Measurements from ENCODE around the gene HBP1.
"Not testable (repeated sequence)": the region's sequence is repeated elsewhere in the genome, so short reads cannot be mapped to it uniquely, and the experiment has no call there.

HBP1 gene

DNA sequence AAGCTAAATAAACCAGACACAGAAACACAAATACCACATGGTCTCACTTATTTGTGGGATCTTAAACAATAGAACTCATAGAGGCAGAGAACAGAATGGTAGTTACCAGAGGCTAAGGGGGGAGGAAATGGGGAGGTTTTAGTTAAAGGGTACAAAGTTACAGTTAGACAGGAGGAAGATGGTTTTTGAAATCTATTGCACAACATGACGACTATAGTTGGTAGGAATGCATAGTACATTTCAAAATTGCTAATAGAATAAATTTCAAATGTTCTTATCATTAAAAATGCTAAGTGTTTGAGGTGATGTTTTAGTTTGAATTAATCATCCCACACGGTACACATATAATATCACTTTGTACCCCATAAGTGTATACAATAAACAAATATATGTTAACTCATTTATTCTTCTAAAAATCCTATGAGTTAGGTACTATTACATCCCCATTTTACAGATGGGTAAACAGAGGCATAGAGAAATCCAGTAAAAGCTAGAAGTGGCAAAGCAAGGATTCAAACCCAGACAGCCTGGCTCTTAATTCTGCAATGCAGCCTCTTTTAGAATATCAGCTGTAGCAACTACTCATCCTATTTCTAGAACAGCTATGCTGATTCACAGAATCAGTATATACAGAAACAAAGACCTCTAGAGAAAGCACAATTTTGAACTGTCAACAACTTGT is 50.9 kb downstream of the HBP1 start:
- TF ChIP-seq, protein P1, sequence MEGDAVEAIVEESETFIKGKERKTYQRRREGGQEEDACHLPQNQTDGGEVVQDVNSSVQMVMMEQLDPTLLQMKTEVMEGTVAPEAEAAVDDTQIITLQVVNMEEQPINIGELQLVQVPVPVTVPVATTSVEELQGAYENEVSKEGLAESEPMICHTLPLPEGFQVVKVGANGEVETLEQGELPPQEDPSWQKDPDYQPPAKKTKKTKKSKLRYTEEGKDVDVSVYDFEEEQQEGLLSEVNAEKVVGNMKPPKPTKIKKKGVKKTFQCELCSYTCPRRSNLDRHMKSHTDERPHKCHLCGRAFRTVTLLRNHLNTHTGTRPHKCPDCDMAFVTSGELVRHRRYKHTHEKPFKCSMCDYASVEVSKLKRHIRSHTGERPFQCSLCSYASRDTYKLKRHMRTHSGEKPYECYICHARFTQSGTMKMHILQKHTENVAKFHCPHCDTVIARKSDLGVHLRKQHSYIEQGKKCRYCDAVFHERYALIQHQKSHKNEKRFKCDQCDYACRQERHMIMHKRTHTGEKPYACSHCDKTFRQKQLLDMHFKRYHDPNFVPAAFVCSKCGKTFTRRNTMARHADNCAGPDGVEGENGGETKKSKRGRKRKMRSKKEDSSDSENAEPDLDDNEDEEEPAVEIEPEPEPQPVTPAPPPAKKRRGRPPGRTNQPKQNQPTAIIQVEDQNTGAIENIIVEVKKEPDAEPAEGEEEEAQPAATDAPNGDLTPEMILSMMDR (conservative IDR thresholded peaks at IDR 0.05; ENCODE audit: control insufficient read depth, insufficient read depth, low read depth, low read length): no peak
- no peak overlapping the region for H3K4me3 ChIP-seq (ENCODE audit: control insufficient read depth, low read depth, low read length)
- DNase-seq (ENCODE audit: low read depth): peak; percentile 8

DNA sequence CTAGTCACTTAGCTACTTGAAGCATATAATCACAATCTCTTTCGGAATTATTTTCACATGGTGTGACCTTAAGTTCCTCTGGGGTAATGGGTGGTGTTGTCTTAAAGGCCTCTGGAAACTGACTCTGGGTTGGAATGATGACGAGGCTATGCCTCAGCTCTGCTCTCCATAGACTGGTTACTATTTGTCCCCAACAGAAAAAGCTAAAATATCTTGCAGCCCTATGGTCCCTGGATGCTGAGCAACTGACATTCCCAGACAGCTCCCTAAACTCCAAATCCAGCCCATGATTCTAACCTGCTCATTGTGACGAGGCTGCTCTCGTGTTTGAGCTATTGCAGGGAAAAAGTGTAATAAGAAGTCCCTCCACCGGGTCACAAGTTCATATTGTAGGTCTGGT is 51.6 kb downstream of the HBP1 start:
- TF ChIP-seq, protein P1 (conservative IDR thresholded peaks at IDR 0.05; ENCODE audit: control insufficient read depth, insufficient read depth, low read depth, low read length): no peak
- H3K4me3 ChIP-seq (ENCODE audit: control insufficient read depth, low read depth, low read length): no peak overlapping the region
- DNase-seq (ENCODE audit: low read depth): no peak

DNA sequence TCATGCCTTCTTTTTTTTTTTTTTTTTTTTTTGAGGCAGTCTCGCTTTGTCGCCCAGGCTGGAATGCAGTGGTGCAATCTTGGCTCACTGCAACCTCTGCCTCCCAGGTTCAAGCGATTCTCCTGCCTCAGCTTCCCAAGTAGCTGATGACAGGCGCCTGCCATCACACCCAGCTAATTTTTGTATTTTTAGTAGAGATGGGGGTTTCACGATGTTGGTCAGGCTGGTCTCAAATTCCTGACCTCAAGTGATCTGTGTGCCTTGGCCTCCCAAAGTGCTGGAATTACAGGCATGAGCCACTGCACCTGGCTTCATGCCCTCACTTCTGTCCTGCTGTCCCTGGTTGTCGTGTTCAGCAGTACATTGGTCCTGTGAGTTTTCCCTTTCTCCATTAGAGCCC is 52.0 kb downstream of the HBP1 start:
- DNase-seq (ENCODE audit: low read depth); H3K4me3 ChIP-seq (ENCODE audit: control insufficient read depth, low read depth, low read length): not testable (repeated sequence)

DNA sequence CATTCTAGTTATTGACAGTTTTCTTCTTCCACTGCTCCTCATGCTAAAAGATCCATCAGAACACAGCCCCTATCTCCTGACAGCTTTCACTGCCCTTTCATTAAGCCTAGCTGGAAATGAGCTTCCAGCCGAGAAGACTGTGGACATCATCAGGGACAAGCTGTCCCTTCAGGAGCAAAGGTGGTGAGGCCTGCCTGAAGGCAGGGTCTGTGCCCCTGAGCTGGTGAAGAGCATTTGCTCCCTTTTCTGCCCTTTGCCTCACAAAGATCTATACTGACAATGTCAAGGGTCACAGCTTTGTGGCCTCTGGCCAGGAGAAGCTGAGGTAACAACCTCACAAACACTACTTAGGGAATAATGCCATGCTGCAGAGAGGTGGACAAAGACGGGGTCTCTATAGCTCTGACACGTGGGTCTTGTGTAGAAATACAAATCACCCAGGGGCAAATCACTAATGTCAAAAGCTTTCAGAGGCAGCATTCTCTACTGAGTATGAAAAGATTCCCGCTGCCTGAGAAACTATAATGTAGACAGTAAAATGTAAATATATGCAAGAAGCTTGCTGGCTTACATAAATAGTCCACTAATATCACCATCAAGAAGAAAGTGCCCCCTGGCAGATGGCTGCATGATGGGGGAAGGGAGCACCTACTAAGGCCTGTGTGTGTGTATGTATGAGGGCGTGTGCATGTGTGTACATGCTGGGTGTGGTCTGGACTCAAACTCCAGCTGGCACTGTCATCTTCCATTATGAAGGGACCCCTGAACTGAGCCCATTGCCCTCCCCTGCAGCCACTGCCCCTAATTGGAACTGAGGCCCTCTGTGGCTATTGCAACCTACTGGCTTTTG is 55.8 kb downstream of the HBP1 start:
- TF ChIP-seq, protein P1 (conservative IDR thresholded peaks at IDR 0.05; ENCODE audit: control insufficient read depth, insufficient read depth, low read depth, low read length): no peak
- no peak for DNase-seq (ENCODE audit: low read depth)
- no peak overlapping the region for H3K4me3 ChIP-seq (ENCODE audit: control insufficient read depth, low read depth, low read length)

DNA sequence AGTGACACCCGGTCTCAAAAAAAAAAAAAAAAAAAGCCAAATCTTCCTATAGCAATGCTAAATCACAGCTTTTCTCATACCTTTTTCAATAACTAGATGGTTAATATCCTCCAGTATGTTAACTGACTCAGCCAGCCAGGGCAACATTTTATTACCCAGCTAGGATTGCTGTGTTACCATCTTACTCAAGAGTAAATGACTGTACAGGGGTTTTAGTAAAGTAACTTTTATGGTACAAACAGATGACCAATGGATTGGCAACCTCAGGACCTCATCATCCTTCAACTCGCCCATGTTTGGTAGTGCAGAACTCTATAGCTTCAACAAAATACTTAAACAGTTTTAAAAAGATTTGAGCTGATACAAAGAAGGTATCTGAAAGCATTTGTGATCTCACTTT is 59.5 kb downstream of the HBP1 start:
- no peak overlapping the region for H3K4me3 ChIP-seq (ENCODE audit: control insufficient read depth, low read depth, low read length)
- peak; percentile 57 for DNase-seq (ENCODE audit: low read depth)
- TF ChIP-seq, protein P1 (conservative IDR thresholded peaks at IDR 0.05; ENCODE audit: control insufficient read depth, insufficient read depth, low read depth, low read length): no peak

DNA sequence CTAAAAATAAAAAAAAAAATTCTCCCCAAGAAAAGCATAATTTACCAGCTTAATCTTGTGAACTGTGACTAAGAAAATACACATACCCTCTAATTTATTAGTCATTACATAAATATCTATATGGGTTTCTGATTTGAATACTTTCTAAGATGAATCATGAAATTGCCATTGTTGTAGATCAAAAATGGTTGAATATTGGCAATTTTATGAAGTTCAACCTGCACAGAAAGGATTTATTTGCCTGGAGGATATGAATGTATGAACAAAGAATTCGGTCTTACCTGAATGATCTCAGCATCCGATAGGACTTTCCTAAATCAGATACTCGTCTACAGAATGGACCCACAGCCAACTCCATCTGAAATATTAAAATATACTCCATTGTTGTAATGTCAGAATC is 61.5 kb downstream of the HBP1 start:
- TF ChIP-seq, protein P1 (conservative IDR thresholded peaks at IDR 0.05; ENCODE audit: control insufficient read depth, insufficient read depth, low read depth, low read length): no peak
- DNase-seq (ENCODE audit: low read depth): peak; percentile 34
- H3K4me3 ChIP-seq (ENCODE audit: control insufficient read depth, low read depth, low read length): no peak overlapping the region

DNA sequence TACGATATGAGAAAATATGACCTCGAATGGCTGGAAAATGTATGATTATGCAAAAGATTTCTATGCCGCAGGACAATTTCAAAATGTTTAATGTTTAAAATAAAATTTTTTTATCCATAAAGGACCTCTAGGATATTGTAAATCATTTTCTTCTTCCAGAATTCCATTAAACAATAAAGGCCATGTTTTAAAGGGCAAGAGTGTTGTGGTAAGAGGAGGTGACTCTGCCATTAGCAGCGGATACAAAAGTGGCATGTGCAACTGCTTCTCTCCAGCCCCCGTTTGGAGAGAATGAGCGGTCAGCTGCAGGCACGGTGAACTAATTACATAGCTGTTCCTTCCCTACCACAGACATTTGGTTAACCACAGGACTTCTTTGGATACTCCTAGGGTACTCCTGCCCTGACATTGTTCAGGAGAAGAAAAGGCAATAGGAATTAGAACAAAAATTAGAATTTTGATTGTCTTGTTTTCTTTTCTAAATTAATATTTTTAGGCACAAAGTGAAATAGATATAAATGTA is 63.8 kb downstream of the HBP1 start:
- DNase-seq (ENCODE audit: low read depth): peak; percentile 66
- TF ChIP-seq, protein P1 (conservative IDR thresholded peaks at IDR 0.05; ENCODE audit: control insufficient read depth, insufficient read depth, low read depth, low read length): no peak
- H3K4me3 ChIP-seq (ENCODE audit: control insufficient read depth, low read depth, low read length): no peak overlapping the region

Data from fibroblast of mammary gland (primary cell).